Nephron progenitor cell (in vitro differentiated cells): ENCODE measurements around the gene RNF115.

Source experiments
- DNase-seq: peaks from one replicate; pipeline ENCODE4 v3.0.0; 2021
- H3K27ac Mint-ChIP-seq: 2 replicates; pipeline ENCODE4 v1.8.0; 2021; ENCODE audit warnings: mild to moderate bottlenecking, moderate library complexity, mixed read lengths
- H3K27me3 Mint-ChIP-seq: 2 replicates; pipeline ENCODE4 v1.8.0; 2021; ENCODE audit warnings: mild to moderate bottlenecking, low read depth, mixed read lengths; ENCODE audit not compliant: poor library complexity
- H3K36me3 Mint-ChIP-seq: 2 replicates; pipeline ENCODE4 v1.8.0; 2021; ENCODE audit warnings: low read depth, mixed read lengths
- H3K4me1 Mint-ChIP-seq: 2 replicates; pipeline ENCODE4 v1.8.0; 2021; ENCODE audit warnings: mixed read lengths
- H3K4me3 Mint-ChIP-seq: 2 replicates; pipeline ENCODE4 v1.8.0; 2021; ENCODE audit warnings: mild to moderate bottlenecking, moderate library complexity, mixed read lengths
- H3K9me3 Mint-ChIP-seq: 2 replicates; pipeline ENCODE4 v1.8.0; 2021; ENCODE audit warnings: mild to moderate bottlenecking, moderate library complexity, mixed read lengths
- TF ChIP-seq, protein P1 (sequence below): fragments of 200-600 bp; sonication (generic); IDR thresholded peaks from 2 replicates; pipeline ENCODE4 v1.5.0; 2021; ENCODE audit warnings: antibody characterized with exemption

The RNF115 gene

DNA sequence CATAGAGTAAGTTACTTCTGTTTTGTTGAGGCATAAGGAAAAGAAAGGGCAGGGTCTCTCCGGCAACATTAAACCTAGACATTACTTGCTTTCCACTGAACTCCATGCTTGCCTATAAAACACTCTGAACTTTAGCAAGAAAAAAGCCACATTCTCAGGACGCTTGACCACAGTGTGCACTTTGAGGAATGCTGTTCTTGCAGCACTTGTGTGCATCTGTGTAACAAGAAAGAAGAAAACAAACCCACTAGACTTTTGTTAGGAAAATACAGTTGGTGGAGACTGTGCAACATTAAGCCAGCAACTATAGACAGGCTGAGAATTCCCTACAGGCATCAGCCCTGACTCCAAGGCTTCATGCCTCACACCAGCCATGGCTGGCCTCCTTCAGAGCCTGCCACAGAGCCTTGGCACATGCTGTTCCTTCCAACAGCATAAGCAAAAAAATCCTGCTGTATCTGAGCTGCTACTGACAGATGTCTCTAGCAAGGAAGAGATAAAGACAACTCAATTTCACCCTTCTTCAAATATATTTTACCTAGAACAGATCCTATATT is 122.5 kb downstream of the RNF115 start:
- no peak for DNase-seq
- no peak overlapping the region for H3K27ac Mint-ChIP-seq
- TF ChIP-seq, protein P1, sequence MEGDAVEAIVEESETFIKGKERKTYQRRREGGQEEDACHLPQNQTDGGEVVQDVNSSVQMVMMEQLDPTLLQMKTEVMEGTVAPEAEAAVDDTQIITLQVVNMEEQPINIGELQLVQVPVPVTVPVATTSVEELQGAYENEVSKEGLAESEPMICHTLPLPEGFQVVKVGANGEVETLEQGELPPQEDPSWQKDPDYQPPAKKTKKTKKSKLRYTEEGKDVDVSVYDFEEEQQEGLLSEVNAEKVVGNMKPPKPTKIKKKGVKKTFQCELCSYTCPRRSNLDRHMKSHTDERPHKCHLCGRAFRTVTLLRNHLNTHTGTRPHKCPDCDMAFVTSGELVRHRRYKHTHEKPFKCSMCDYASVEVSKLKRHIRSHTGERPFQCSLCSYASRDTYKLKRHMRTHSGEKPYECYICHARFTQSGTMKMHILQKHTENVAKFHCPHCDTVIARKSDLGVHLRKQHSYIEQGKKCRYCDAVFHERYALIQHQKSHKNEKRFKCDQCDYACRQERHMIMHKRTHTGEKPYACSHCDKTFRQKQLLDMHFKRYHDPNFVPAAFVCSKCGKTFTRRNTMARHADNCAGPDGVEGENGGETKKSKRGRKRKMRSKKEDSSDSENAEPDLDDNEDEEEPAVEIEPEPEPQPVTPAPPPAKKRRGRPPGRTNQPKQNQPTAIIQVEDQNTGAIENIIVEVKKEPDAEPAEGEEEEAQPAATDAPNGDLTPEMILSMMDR = no peak
- H3K36me3 Mint-ChIP-seq = no peaks in the 10 kb centered on the region
- peaks cover 2% of the 10 kb centered on the region for H3K4me1 Mint-ChIP-seq
- peaks cover 24% of the 10 kb centered on the region for H3K27me3 Mint-ChIP-seq
- H3K9me3 Mint-ChIP-seq = no peaks in the 10 kb centered on the region
- no peak overlapping the region for H3K4me3 Mint-ChIP-seq

- TF ChIP-seq, protein P1 = no peak
- peaks cover 3% of the 10 kb centered on the region for H3K27me3 Mint-ChIP-seq
- H3K36me3 Mint-ChIP-seq = no peaks in the 10 kb centered on the region
- peaks cover 11% of the 10 kb centered on the region for H3K4me1 Mint-ChIP-seq
- DNase-seq = no peak
- H3K27ac Mint-ChIP-seq = no peak overlapping the region
- peaks cover 14% of the 10 kb centered on the region for H3K9me3 Mint-ChIP-seq
- H3K4me3 Mint-ChIP-seq = no peak overlapping the region
Observed at GRCh38 chr1:145696630-145696960, 127.3 kb downstream of the RNF115 start.

DNA sequence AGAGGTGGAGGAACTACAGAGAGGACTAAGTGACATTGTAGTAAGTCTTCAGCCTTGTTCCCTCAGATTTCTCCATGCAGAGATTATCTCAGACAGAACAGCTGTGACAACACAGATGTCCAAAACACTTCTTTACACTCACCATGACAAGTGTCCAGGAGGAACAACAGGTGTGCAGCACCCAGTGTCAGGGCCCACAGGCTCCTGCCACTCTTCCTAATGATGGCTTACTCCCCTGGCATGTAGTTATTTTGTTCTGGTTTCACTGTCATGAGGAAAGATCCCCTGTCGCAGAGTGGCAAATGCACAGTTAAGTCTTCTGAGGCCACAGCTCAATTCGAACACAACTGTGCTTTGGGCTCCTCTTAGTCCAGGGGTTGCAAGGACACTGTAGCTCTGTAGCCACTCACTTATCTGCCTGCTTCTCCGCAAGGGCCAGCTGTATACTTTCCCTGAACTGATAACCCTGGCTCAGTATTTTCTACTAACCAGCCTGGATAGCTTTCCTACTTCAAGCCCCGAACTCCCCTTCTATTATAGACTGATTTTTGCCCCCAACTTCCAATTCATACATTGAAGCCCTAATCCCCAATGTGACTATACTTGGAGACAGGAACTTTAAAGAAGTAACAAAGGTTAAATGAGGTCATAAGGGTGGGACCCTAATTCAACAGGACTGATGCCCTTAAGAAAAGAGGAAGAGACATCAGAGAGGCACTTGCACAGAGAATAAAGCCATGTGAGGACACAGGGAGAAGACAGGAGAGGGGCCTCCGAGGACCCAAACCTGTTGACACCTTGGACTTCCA is 127.9 kb downstream of the RNF115 start:
- DNase-seq = no peak

GRCh38 chr1:145692785-145693443 is 131.0 kb downstream of the RNF115 start:
- peaks cover 14% of the 10 kb centered on the region for H3K9me3 Mint-ChIP-seq
- H3K27me3 Mint-ChIP-seq = peaks cover 6% of the 10 kb centered on the region
- DNase-seq = no peak
- H3K27ac Mint-ChIP-seq = no peak overlapping the region
- H3K4me1 Mint-ChIP-seq = peaks cover 18% of the 10 kb centered on the region
- peaks cover 6% of the 10 kb centered on the region for H3K36me3 Mint-ChIP-seq
- TF ChIP-seq, protein P1 = no peak
- no peak overlapping the region for H3K4me3 Mint-ChIP-seq

More for the DNA sequence above, 127.9 kb downstream of the RNF115 start:
- Mint-ChIP-seq H3K9me3 (peaks cover 14% of the 10 kb centered on the region), H3K27ac (no peak overlapping the region), H3K36me3 (no peaks in the 10 kb centered on the region), H3K27me3 (peaks cover 6% of the 10 kb centered on the region), H3K4me1 (peaks cover 13% of the 10 kb centered on the region), H3K4me3 (no peak overlapping the region)
- TF ChIP-seq, protein P1 = no peak

- no peak overlapping the region for H3K27ac Mint-ChIP-seq
- H3K4me3 Mint-ChIP-seq = no peak overlapping the region
- peaks cover 14% of the 10 kb centered on the region for H3K9me3 Mint-ChIP-seq
- peaks cover 5% of the 10 kb centered on the region for H3K27me3 Mint-ChIP-seq
- TF ChIP-seq, protein P1 = no peak
- peaks cover 10% of the 10 kb centered on the region for H3K36me3 Mint-ChIP-seq
- peaks cover 18% of the 10 kb centered on the region for H3K4me1 Mint-ChIP-seq
- no peak for DNase-seq
Observed at GRCh38 chr1:145690587-145691558, 133.0 kb downstream of the RNF115 start.
